HL-60 (cell line): ENCODE measurements around the gene FAM24B.

Experiments
- DNase-seq, 2 experiments: peaks; one replicate each; pipeline ENCODE4 v3.0.0-alpha.2; 2010 to 2020; ENCODE audit warnings: low read depth in 1 of 2, low spot score in 1 of 2
- H3K27ac ChIP-seq: fragments of 250-450 bp; sonication (Bioruptor Pico); replicated peaks from 2 replicates; pipeline ENCODE4 v1.5.1; 2020; ENCODE audit warnings: mild to moderate bottlenecking, moderate library complexity
- H3K27me3 ChIP-seq: fragments of 250-450 bp; sonication (Bioruptor Pico); 2 replicates; pipeline ENCODE4 v1.5.1; 2021; ENCODE audit warnings: mild to moderate bottlenecking, moderate library complexity; ENCODE audit not compliant: insufficient read depth, poor library complexity, severe bottlenecking
- H3K4me3 ChIP-seq: replicated peaks from 2 replicates; pipeline ENCODE4 v1.5.1; 2011; ENCODE audit warnings: mild to moderate bottlenecking, control low read depth, low read length; ENCODE audit not compliant: insufficient read depth
- CTCF ChIP-seq: IDR thresholded peaks from one replicate; pipeline ENCODE4 v1.5.1; 2011; ENCODE audit warnings: low read length, control low read depth, inconsistent platforms; ENCODE audit not compliant: insufficient read depth
- GABPA ChIP-seq: IDR thresholded peaks from 2 replicates; pipeline ENCODE4 v1.6.1; 2012; ENCODE audit warnings: low read depth
- POLR2AphosphoS5 ChIP-seq: IDR thresholded peaks from 2 replicates; pipeline ENCODE4 v1.6.1; 2012; ENCODE audit warnings: low read depth
- REST ChIP-seq: IDR thresholded peaks from 2 replicates; pipeline ENCODE4 v1.6.1; 2012; ENCODE audit warnings: low read depth; ENCODE audit not compliant: insufficient replicate concordance
- SPI1 ChIP-seq: IDR thresholded peaks from 2 replicates; pipeline ENCODE4 v1.6.1; 2012; ENCODE audit warnings: low read depth, mild to moderate bottlenecking, borderline replicate concordance

FAM24B gene

GRCh38 chr10:122830965-122831353, 48.4 kb downstream of the FAM24B start:
- TF ChIP-seq CTCF, result no peak
- no peak overlapping the region for H3K27ac ChIP-seq

GRCh38 chr10:122830273-122830964, 49.0 kb downstream of the FAM24B start:
- TF ChIP-seq GABPA (no peak), CTCF (no peak), POLR2AphosphoS5 (no peak), REST (no peak), SPI1 (no peak)
- H3K27me3 ChIP-seq, result peaks cover 8% of the 10 kb centered on the region
- DNase-seq, result no peak
- H3K27ac ChIP-seq, result no peak overlapping the region
- H3K4me3 ChIP-seq, result no peak overlapping the region

More at GRCh38 chr10:122830965-122831353, 48.4 kb downstream of the FAM24B start:
- Histone ChIP-seq H3K4me3 (no peak overlapping the region), H3K27me3 (peaks cover 7% of the 10 kb centered on the region)
- no peak for DNase-seq

- no peak overlapping the region for H3K27ac ChIP-seq
- TF ChIP-seq CTCF (no peak), REST (no peak), GABPA (no peak), SPI1 (no peak)
- no peak overlapping the region for H3K4me3 ChIP-seq
- peaks cover 12% of the 10 kb centered on the region for H3K27me3 ChIP-seq
- DNase-seq, result no peak
Measured at GRCh38 chr10:122829454-122829853, 49.9 kb downstream of the FAM24B start.

- H3K27me3 ChIP-seq, result peaks cover 12% of the 10 kb centered on the region
- DNase-seq, result no peak
- TF ChIP-seq REST (no peak), CTCF (no peak), SPI1 (no peak), GABPA (no peak), POLR2AphosphoS5 (no peak)
- no peak overlapping the region for H3K4me3 ChIP-seq
- no peak overlapping the region for H3K27ac ChIP-seq
Measured at GRCh38 chr10:122828716-122829255, 50.6 kb downstream of the FAM24B start.
